ENCODE results near the gene TAP1.

The TAP1 gene

GRCh38 chr6:32816746-32817204 is 36.7 kb downstream of the TAP1 start, which contains the start of gene HLA-DOB:
HLA-DOB (minus strand) TSS chr6:32817002; CDS start chr6:32816951, 51 bp downstream.
- Histone ChIP-seq H3K36me3 (ENCODE audit: control insufficient read depth in 2 of 2, insufficient read depth in 1 of 2, low read length in 2 of 2) (no peaks in the 10 kb centered on the region), H3K4me1 (ENCODE audit: control insufficient read depth, insufficient read depth, low read length) (no peaks in the 10 kb centered on the region), H3K9me3 (ENCODE audit: control insufficient read depth, insufficient read depth, low read depth, low read length) (no peaks in the 10 kb centered on the region), H3K27ac (ENCODE audit: extremely low read depth, low read depth, low read length) (no peak within 1 kb of the TSS), H3K4me3 (ENCODE audit: low read depth, low read length) (no peak within 1 kb of the TSS)
- CTCF ChIA-PET = no interaction called here
- POLR2A ChIA-PET = no interaction called here
- TF ChIP-seq ZNF548 (tag by site-specific recombination; IDR thresholded peaks at IDR 0.05) = no peak
- TF ChIP-seq GFI1B (tag by site-specific recombination; IDR thresholded peaks at IDR 0.05) = no peak
- TF ChIP-seq HIC1 (tag by site-specific recombination; IDR thresholded peaks at IDR 0.05) = no peak
- TF ChIP-seq ZNF837 (tag by site-specific recombination; IDR thresholded peaks at IDR 0.05) = no peak
- TF ChIP-seq, protein P1, sequence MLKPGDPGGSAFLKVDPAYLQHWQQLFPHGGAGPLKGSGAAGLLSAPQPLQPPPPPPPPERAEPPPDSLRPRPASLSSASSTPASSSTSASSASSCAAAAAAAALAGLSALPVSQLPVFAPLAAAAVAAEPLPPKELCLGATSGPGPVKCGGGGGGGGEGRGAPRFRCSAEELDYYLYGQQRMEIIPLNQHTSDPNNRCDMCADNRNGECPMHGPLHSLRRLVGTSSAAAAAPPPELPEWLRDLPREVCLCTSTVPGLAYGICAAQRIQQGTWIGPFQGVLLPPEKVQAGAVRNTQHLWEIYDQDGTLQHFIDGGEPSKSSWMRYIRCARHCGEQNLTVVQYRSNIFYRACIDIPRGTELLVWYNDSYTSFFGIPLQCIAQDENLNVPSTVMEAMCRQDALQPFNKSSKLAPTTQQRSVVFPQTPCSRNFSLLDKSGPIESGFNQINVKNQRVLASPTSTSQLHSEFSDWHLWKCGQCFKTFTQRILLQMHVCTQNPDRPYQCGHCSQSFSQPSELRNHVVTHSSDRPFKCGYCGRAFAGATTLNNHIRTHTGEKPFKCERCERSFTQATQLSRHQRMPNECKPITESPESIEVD (tag by site-specific recombination; IDR thresholded peaks at IDR 0.05) = no peak

DNA sequence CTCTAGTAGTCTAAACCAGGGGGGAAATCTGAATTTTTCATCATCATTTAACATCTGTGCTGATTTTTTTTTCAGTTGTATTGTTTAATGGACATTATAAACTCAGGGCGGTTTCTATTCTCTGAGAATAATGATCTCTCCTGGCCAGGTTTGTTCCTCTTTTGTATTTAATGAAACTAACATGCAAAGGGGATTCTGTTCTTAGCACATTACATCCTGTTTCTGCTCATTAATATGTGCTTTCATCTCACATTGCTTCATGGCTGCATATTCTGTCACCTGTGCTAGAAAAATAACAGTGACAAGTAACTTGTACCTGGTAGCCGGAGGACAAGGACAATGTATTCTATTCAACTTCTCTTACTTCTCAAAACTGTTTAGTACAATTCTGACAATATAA is 37.5 kb downstream of the TAP1 start:
- Histone ChIP-seq H3K9me3 (ENCODE audit: control insufficient read depth, insufficient read depth, low read depth, low read length) (no peaks in the 10 kb centered on the region), H3K27ac (ENCODE audit: extremely low read depth, low read depth, low read length) (no peak overlapping the region), H3K36me3 (ENCODE audit: control insufficient read depth in 2 of 2, insufficient read depth in 1 of 2, low read length in 2 of 2) (no peaks in the 10 kb centered on the region), H3K4me3 (ENCODE audit: low read depth, low read length) (no peak overlapping the region), H3K4me1 (ENCODE audit: control insufficient read depth, insufficient read depth, low read length) (no peaks in the 10 kb centered on the region)
- POLR2A ChIA-PET = no interaction called here
- CTCF ChIA-PET = no interaction called here
- TF ChIP-seq OVOL3 (tag by site-specific recombination; IDR thresholded peaks at IDR 0.05) (no peak), ZNF623 (tag by site-specific recombination; IDR thresholded peaks at IDR 0.05) (no peak), ZNF423 (tag by site-specific recombination; IDR thresholded peaks at IDR 0.05) (no peak), ZNF174 (tag by site-specific recombination; IDR thresholded peaks at IDR 0.05) (no peak)

- ChIA-PET CTCF (no interaction called here), POLR2A (interaction anchor here (0.5 kb wide), 1 partner anchor 175 kb away, joined by 6 read pairs; no protein-coding TSS in a partner anchor)
- no peaks in the 10 kb centered on the region for H3K4me1 ChIP-seq (ENCODE audit: control insufficient read depth, insufficient read depth, low read length)
- no peaks in the 10 kb centered on the region for H3K9me3 ChIP-seq (ENCODE audit: control insufficient read depth, insufficient read depth, low read depth, low read length)
- no peak for TF ChIP-seq ZNF658 (tag by site-specific recombination; IDR thresholded peaks at IDR 0.05)
- no peak for TF ChIP-seq ZNF114 (tag by site-specific recombination; IDR thresholded peaks at IDR 0.05)
- no peak for TF ChIP-seq SP3 (tag by site-specific recombination; IDR thresholded peaks at IDR 0.05)
- TF ChIP-seq, protein P2, sequence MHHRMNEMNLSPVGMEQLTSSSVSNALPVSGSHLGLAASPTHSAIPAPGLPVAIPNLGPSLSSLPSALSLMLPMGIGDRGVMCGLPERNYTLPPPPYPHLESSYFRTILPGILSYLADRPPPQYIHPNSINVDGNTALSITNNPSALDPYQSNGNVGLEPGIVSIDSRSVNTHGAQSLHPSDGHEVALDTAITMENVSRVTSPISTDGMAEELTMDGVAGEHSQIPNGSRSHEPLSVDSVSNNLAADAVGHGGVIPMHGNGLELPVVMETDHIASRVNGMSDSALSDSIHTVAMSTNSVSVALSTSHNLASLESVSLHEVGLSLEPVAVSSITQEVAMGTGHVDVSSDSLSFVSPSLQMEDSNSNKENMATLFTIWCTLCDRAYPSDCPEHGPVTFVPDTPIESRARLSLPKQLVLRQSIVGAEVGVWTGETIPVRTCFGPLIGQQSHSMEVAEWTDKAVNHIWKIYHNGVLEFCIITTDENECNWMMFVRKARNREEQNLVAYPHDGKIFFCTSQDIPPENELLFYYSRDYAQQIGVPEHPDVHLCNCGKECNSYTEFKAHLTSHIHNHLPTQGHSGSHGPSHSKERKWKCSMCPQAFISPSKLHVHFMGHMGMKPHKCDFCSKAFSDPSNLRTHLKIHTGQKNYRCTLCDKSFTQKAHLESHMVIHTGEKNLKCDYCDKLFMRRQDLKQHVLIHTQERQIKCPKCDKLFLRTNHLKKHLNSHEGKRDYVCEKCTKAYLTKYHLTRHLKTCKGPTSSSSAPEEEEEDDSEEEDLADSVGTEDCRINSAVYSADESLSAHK (tag by site-specific recombination; IDR thresholded peaks at IDR 0.05) = no peak
- no peak for TF ChIP-seq ZNF654 (tag by site-specific recombination; IDR thresholded peaks at IDR 0.05; ENCODE audit: low read depth)
- no peak for TF ChIP-seq REST (tag by site-specific recombination; IDR thresholded peaks at IDR 0.05)
- TF ChIP-seq ZNF274 (IDR thresholded peaks at IDR 0.05; ENCODE audit: low read length) = no peak
- no peak for TF ChIP-seq ZNF274 (tag by site-specific recombination; IDR thresholded peaks at IDR 0.05; ENCODE audit: borderline replicate concordance)
- H3K36me3 ChIP-seq (ENCODE audit: control insufficient read depth in 2 of 2, insufficient read depth in 1 of 2, low read length in 2 of 2) = no peaks in the 10 kb centered on the region
- H3K27ac ChIP-seq (ENCODE audit: extremely low read depth, low read depth, low read length) = no peak overlapping the region
- H3K4me3 ChIP-seq (ENCODE audit: low read depth, low read length) = no peak overlapping the region
Measured at GRCh38 chr6:32815115-32815514, 38.4 kb downstream of the TAP1 start.
